Neural cell (in vitro differentiated cells): Measurements from ENCODE around the gene SLC16A10. TPM values are rescaled to one million over a fixed set of nuclear protein-coding genes. Genes with fewer than 3 reads are reported as not detected.

Experiments used
- H2AFZ ChIP-seq: fragments of 200-600, 300-800 bp; sonication (generic), shearing (Covaris generic); 2 replicates; pipeline ENCODE4 v1.6.0; 2014; ENCODE audit warnings: low read depth, mild to moderate bottlenecking, antibody characterized with exemption, low read length, moderate library complexity
- H3F3A ChIP-seq: fragments of 200-600 bp; shearing (Covaris generic); 2 replicates; pipeline ENCODE4 v1.6.1; 2016; ENCODE audit warnings: mild to moderate bottlenecking, moderate library complexity, mixed read lengths, antibody characterized with exemption, low read length; ENCODE audit not compliant: insufficient read depth, poor library complexity, severe bottlenecking
- H3K27ac ChIP-seq: fragments of 200-600, 300-800 bp; sonication (generic), shearing (Covaris generic); 2 replicates; pipeline ENCODE4 v1.5.1; 2014; ENCODE audit warnings: mild to moderate bottlenecking, low read length, moderate library complexity
- H3K27me3 ChIP-seq: fragments of 300-800, 200-600 bp; sonication (generic), shearing (Covaris generic); 2 replicates; pipeline ENCODE4 v1.6.0; 2014; ENCODE audit warnings: mild to moderate bottlenecking, low read depth, low read length, moderate library complexity; ENCODE audit not compliant: insufficient read depth
- H3K36me3 ChIP-seq: fragments of 300-800, 200-600 bp; sonication (generic), shearing (Covaris generic); 2 replicates; pipeline ENCODE4 v1.5.1; 2014; ENCODE audit warnings: mild to moderate bottlenecking, antibody characterized with exemption, low read length, moderate library complexity; ENCODE audit not compliant: insufficient read depth
- H3K4me2 ChIP-seq: fragments of 300-800, 200-600 bp; sonication (generic), shearing (Covaris generic); 2 replicates; pipeline ENCODE4 v1.6.0; 2014; ENCODE audit warnings: mild to moderate bottlenecking, low read length
- H3K4me3 ChIP-seq: fragments of 300-800, 200-600 bp; sonication (generic), shearing (Covaris generic); 2 replicates; pipeline ENCODE4 v1.5.1; 2014; ENCODE audit warnings: mild to moderate bottlenecking, low read length, moderate library complexity
- H3K79me2 ChIP-seq: fragments of 200-600 bp; shearing (Covaris generic); replicated peaks from 2 replicates; pipeline ENCODE4 v1.6.0; 2014; ENCODE audit warnings: mild to moderate bottlenecking, low read length, moderate library complexity; ENCODE audit not compliant: insufficient read depth
- H3K9ac ChIP-seq: fragments of 300-800, 200-600 bp; sonication (generic), shearing (Covaris generic); 2 replicates; pipeline ENCODE4 v1.6.1; 2016; ENCODE audit warnings: mild to moderate bottlenecking, low read length, mixed read lengths
- H3K9me2 ChIP-seq: fragments of 200-600 bp; shearing (Covaris generic); 2 replicates; pipeline ENCODE4 v1.6.1; 2016; ENCODE audit warnings: mild to moderate bottlenecking, low read length, mixed read lengths; ENCODE audit not compliant: insufficient read depth
- H3K9me3 ChIP-seq: fragments of 200-600, 300-800 bp; sonication (generic), shearing (Covaris generic); 2 replicates; pipeline ENCODE4 v1.6.1; 2016; ENCODE audit warnings: mild to moderate bottlenecking, mixed run types, low read length, moderate library complexity, mixed read lengths
- H4K20me1 ChIP-seq: fragments of 200-600 bp; shearing (Covaris generic); 2 replicates; pipeline ENCODE4 v1.6.1; 2016; ENCODE audit warnings: mild to moderate bottlenecking, mixed run types; ENCODE audit not compliant: insufficient read depth
- CTCF ChIP-seq: fragments of 450-650 bp; IDR thresholded peaks from 2 replicates; pipeline ENCODE4 v1.5.1; 2014; ENCODE audit warnings: antibody characterized with exemption, mild to moderate bottlenecking, moderate library complexity; ENCODE audit not compliant: poor library complexity, severe bottlenecking
- EP300 ChIP-seq: fragments of 450-650 bp; conservative IDR thresholded peaks from 2 replicates; pipeline ENCODE4 v1.6.1; 2014; ENCODE audit warnings: antibody characterized with exemption, mild to moderate bottlenecking, moderate library complexity; ENCODE audit not compliant: poor library complexity, severe bottlenecking
- EZH2 ChIP-seq: fragments of 200-600, 300-800 bp; shearing (Covaris generic), sonication (generic); IDR thresholded peaks from 2 replicates; pipeline ENCODE4 v1.6.1; 2014; ENCODE audit warnings: antibody characterized with exemption, low read length, borderline replicate concordance, mild to moderate bottlenecking; ENCODE audit not compliant: insufficient read depth, poor library complexity, severe bottlenecking
- MXI1 ChIP-seq: fragments of 450-650 bp; conservative IDR thresholded peaks from 2 replicates; pipeline ENCODE4 v1.6.1; 2014; ENCODE audit warnings: antibody characterized with exemption, mild to moderate bottlenecking; ENCODE audit not compliant: poor library complexity, severe bottlenecking
- POLR2AphosphoS5 ChIP-seq: IDR thresholded peaks from 2 replicates; pipeline ENCODE4 v1.6.1; 2012
- RAD21 ChIP-seq: fragments of 450-650 bp; conservative IDR thresholded peaks from 2 replicates; pipeline ENCODE4 v1.6.1; 2014; ENCODE audit warnings: antibody characterized with exemption, mild to moderate bottlenecking, moderate library complexity
- REST ChIP-seq: IDR thresholded peaks from 2 replicates; pipeline ENCODE4 v1.6.1; 2012; ENCODE audit warnings: borderline replicate concordance
- SMC3 ChIP-seq: fragments of 450-650 bp; conservative IDR thresholded peaks from 2 replicates; pipeline ENCODE4 v1.6.1; 2014; ENCODE audit warnings: antibody characterized with exemption, mild to moderate bottlenecking, moderate library complexity; ENCODE audit not compliant: poor library complexity
- TAF1 ChIP-seq: IDR thresholded peaks from 2 replicates; pipeline ENCODE4 v1.6.1; 2012; ENCODE audit warnings: low read depth
- polyA minus RNA-seq: library from RNA; depleted of rRNA, polyadenylated mRNA; stranded (reverse); fragments of >200 nt; gene quantifications from 2 replicates; pipeline ENCODE4 v1.2.3, GENCODE V29; 2014
- polyA plus RNA-seq: library from polyadenylated mRNA; depleted of rRNA; stranded (reverse); fragments of >200 nt; gene quantifications from 2 replicates; pipeline ENCODE4 v1.2.3, GENCODE V29; 2014

Gene SLC16A10, protein sequence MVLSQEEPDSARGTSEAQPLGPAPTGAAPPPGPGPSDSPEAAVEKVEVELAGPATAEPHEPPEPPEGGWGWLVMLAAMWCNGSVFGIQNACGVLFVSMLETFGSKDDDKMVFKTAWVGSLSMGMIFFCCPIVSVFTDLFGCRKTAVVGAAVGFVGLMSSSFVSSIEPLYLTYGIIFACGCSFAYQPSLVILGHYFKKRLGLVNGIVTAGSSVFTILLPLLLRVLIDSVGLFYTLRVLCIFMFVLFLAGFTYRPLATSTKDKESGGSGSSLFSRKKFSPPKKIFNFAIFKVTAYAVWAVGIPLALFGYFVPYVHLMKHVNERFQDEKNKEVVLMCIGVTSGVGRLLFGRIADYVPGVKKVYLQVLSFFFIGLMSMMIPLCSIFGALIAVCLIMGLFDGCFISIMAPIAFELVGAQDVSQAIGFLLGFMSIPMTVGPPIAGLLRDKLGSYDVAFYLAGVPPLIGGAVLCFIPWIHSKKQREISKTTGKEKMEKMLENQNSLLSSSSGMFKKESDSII
- polyA plus RNA-seq = 1.5 and 3.7 TPM in 2 replicates
- polyA minus RNA-seq = 18.0 and 22.0 TPM in 2 replicates

DNA sequence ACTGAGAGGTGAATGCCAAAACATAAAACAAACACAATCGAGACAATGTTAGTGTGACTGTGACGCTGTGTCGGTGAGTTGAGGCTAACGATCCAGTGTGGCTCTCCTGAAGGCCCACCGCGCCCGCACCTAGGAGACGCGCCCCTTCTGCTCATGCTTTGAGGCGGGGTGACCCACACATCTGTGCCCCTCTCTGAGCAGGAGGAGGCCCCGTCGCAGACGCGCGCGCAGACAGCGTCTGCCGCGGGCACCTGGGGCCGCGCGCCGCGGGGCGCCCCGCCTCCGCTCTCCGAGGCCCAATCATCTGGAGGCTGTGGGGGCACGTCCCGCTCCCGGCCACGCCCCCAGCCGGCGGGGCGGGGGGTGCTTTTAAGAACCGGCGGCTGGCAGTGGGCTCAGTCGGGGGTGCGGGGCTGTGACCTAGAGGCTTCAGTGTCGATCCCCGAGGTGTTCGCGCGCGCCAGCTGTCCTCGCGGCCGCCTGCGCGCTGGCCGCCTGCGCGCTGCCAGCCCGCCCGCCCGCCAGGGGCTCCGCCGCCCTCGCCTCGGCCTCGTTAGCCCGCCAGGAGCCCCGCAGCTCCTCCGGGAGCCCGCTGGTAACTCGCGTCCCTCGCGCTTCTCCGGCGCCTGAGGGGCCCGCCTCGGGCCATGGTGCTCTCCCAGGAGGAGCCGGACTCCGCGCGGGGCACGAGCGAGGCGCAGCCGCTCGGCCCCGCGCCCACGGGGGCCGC, at the start of gene SLC16A10:
TSS of gene SLC16A10 (plus strand) at position 398 of the 730 bp plus-strand sequence. CDS start at position 648, 250 bp downstream.
- no peaks in the 10 kb centered on the region for H3K36me3 ChIP-seq
- H3K27me3 ChIP-seq = peaks cover 19% of the 10 kb centered on the region
- H3K79me2 ChIP-seq = no peaks in the 10 kb centered on the region
- H3K9ac ChIP-seq = peak within 1 kb of the TSS; percentile 65
- peak within 1 kb of the TSS; percentile 49 for H3K4me2 ChIP-seq
- H3K9me3 ChIP-seq = no peaks in the 10 kb centered on the region
- no peaks in the 10 kb centered on the region for H4K20me1 ChIP-seq
- no peaks in the 10 kb centered on the region for H3K9me2 ChIP-seq
- H3K4me3 ChIP-seq = peak within 1 kb of the TSS; percentile 90
- peak within 1 kb of the TSS; percentile 25 for H2AFZ ChIP-seq
- peak; percentile 40 for TF ChIP-seq EP300
- peak; percentile 72 for TF ChIP-seq POLR2AphosphoS5
- no peak for TF ChIP-seq MXI1
- no peak for TF ChIP-seq REST
- TF ChIP-seq EZH2 = no peak
- H3F3A ChIP-seq = no peaks in the 10 kb centered on the region
- H3K27ac ChIP-seq = no peak within 1 kb of the TSS

DNA sequence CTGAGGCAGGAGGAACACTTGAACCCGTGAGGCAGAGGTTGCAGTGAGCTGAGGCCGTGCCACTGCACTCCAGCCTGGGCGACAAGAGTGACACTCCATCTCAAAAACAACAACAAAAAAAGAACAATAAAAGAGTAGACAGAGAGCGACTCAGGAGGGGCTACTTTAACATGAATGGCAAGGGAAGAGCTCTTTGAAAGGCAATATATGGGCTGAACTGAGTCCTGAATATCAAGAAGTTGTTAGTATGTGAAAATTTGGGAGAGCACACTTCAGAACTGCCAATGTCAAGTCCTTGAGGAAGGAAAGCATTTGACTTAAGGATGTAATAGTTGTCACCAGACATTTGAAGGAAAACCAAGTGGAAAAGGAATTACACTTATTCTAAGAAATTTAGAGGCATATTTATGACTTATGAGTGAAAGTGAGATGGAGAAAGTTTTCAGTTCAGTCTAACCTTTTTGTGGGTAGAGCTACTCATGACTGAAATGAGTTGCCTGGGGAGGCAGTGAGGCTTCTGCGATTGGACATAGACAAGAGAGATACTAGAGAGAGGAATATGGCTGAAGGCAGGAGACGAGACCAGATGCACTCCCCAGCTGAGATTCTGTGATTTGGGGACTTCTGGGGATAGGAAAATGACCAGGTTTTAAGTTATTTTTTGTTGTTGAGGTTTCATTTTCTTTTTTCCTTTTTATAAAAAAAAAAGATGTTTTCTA, 48.6 kb upstream of the SLC16A10 start:
- no peaks in the 10 kb centered on the region for H3K36me3 ChIP-seq
- H3K4me2 ChIP-seq = no peak overlapping the region
- H3K9ac ChIP-seq = no peak overlapping the region
- no peaks in the 10 kb centered on the region for H4K20me1 ChIP-seq
- H3K4me3 ChIP-seq = no peak overlapping the region
- no peaks in the 10 kb centered on the region for H3K9me2 ChIP-seq
- H3K79me2 ChIP-seq = no peaks in the 10 kb centered on the region
- H3F3A ChIP-seq = no peaks in the 10 kb centered on the region
- H2AFZ ChIP-seq = no peak overlapping the region
- TF ChIP-seq TAF1 = no peak
- no peak for TF ChIP-seq EP300
- H3K9me3 ChIP-seq = no peaks in the 10 kb centered on the region
- H3K27ac ChIP-seq = no peak overlapping the region
- H3K27me3 ChIP-seq = no peaks in the 10 kb centered on the region

GRCh38 chr6:111041917-111042316, 45.4 kb upstream of the SLC16A10 start:
- H3K9me3 ChIP-seq = no peaks in the 10 kb centered on the region
- no peaks in the 10 kb centered on the region for H4K20me1 ChIP-seq
- H2AFZ ChIP-seq = no peak overlapping the region
- H3K27ac ChIP-seq = no peak overlapping the region
- no peaks in the 10 kb centered on the region for H3K9me2 ChIP-seq
- no peaks in the 10 kb centered on the region for H3K79me2 ChIP-seq
- H3F3A ChIP-seq = no peaks in the 10 kb centered on the region
- no peaks in the 10 kb centered on the region for H3K27me3 ChIP-seq
- H3K4me2 ChIP-seq = no peak overlapping the region
- no peak overlapping the region for H3K4me3 ChIP-seq
- no peak overlapping the region for H3K9ac ChIP-seq
- no peaks in the 10 kb centered on the region for H3K36me3 ChIP-seq
- no peak for TF ChIP-seq POLR2AphosphoS5
- no peak for TF ChIP-seq EP300
- TF ChIP-seq RAD21 = no peak
- no peak for TF ChIP-seq SMC3
- TF ChIP-seq TAF1 = no peak
- no peak for TF ChIP-seq CTCF
- no peak for TF ChIP-seq MXI1
- TF ChIP-seq EZH2 = no peak
- TF ChIP-seq REST = no peak
